GM18507 (cell line): Measurements from ENCODE around the gene SLC12A9.
"Not testable (repeated sequence)": the region's sequence is repeated elsewhere in the genome, so short reads cannot be mapped to it uniquely, and the experiment has no call there.

Experiments used
- DNase-seq: peaks from one replicate; pipeline ENCODE4 v3.0.0; 2011; ENCODE audit warnings: low read depth; ENCODE audit not compliant: insufficient read length; ENCODE audit errors: extremely low spot score
- FAIRE-seq: peaks from 2 replicates; lab custom pipeline; 2011; peaks lifted over from hg19 to GRCh38; lab: Jason Lieb, UNC

The SLC12A9 gene, protein sequence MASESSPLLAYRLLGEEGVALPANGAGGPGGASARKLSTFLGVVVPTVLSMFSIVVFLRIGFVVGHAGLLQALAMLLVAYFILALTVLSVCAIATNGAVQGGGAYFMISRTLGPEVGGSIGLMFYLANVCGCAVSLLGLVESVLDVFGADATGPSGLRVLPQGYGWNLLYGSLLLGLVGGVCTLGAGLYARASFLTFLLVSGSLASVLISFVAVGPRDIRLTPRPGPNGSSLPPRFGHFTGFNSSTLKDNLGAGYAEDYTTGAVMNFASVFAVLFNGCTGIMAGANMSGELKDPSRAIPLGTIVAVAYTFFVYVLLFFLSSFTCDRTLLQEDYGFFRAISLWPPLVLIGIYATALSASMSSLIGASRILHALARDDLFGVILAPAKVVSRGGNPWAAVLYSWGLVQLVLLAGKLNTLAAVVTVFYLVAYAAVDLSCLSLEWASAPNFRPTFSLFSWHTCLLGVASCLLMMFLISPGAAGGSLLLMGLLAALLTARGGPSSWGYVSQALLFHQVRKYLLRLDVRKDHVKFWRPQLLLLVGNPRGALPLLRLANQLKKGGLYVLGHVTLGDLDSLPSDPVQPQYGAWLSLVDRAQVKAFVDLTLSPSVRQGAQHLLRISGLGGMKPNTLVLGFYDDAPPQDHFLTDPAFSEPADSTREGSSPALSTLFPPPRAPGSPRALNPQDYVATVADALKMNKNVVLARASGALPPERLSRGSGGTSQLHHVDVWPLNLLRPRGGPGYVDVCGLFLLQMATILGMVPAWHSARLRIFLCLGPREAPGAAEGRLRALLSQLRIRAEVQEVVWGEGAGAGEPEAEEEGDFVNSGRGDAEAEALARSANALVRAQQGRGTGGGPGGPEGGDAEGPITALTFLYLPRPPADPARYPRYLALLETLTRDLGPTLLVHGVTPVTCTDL

DNA sequence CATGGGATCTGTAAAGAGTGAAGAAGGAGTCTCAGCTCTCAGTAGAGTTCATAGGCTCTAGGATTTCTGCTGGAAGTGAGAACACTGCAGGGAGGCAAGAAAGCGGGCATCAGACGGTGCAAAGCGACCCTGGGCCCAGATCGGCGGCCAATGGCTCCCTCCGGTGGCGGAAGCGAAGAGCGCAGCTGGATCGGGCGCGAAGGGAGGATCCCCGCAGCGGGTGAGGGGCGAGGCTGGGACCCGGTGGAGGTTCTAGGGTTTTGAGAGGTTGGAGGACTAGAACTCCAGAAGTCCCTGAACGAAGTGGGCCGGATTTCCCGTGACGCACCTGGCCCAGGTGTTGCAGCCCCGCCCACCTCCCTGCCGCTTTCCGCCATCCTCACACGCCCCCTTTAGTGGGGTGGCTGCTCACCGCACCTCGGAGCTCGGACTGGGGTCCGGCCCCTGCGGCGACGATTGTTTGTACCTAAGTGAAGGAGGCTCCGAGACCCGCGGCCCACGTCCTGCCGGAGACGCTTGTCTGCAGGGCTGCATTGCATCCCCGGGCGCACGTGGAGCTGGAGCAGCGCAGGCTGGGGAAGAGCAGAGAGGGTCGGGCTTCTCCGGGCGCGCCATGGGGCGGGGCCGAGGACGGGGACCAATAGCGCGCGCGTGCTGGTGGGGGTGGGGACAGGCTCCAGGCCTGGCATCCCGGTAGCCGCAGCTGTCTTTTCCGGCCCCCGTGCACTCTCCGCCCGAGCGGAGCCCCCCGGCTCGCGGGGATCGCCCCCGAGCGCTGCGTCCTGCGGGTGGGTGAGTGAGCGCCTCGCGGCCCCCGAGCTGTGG, at the start of gene SLC12A9:
TSS of gene SLC12A9 (plus strand) at position 666 of the 825 bp plus-strand sequence. CDS start 1,485 bp downstream, outside the sequence.
- peak; percentile 93 for FAIRE-seq

DNA sequence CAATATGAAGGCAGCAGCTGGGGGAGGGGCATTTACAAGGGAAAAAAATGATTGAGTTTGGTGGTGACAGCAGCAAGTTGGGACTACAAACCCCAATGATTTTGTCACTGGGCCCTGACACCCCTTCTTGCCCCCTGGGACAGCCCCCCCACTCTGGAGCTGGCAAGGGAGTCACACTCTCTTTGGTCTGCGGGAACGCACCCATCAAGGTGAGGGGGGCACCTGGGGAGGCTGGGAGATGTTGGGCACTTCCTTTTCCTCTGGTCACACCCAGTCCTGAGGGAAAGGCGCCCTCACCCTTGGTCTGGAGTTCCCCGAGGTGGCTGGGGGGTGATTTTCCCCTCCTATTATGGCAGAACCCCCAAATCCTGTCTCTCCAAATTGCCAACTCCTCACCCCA, 49.6 kb upstream of the SLC12A9 start:
- no peak for FAIRE-seq
- no peak for DNase-seq

More for the DNA sequence above, at the start of gene SLC12A9:
- peak; percentile 94 for DNase-seq

DNA sequence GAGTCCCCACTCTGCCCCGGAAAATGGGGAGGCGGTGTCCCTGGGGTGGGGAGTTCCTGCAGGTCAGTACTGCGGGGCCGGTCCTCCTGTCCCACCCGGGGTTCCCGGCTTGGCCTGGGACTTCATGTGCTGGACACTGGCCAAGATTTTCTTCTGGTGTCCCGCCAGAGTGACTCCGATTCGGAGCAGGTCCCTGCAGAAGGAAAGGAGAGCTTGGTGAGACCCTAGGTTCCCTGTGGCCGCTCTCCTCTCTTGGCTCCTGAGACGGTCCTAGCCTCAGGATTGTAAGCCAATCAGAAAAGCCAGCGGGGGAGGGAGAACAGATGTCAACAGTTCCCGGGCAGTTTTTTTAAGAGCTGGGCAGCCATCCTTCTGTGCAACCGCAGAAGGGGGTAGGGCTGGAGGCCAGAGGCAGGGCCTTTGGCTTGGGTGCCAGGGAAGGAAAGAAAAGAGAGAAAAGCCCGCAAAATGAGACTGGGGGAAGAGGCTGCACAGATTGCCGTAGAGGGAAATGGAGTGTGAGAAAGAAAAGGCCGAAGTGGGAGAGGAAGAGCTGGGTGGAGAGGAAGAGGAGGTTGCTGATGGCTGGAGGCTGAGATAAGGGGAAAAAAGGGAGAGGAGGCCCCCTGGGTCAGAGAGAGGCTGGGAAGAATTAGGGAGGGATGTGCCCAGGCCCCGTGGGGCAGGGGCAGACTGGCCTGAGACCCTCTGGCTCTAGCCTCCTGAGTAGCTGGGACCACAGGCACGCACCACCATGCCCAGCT, 48.9 kb upstream of the SLC12A9 start:
- FAIRE-seq (peak; percentile 92), DNase-seq (peak; percentile 89)

DNA sequence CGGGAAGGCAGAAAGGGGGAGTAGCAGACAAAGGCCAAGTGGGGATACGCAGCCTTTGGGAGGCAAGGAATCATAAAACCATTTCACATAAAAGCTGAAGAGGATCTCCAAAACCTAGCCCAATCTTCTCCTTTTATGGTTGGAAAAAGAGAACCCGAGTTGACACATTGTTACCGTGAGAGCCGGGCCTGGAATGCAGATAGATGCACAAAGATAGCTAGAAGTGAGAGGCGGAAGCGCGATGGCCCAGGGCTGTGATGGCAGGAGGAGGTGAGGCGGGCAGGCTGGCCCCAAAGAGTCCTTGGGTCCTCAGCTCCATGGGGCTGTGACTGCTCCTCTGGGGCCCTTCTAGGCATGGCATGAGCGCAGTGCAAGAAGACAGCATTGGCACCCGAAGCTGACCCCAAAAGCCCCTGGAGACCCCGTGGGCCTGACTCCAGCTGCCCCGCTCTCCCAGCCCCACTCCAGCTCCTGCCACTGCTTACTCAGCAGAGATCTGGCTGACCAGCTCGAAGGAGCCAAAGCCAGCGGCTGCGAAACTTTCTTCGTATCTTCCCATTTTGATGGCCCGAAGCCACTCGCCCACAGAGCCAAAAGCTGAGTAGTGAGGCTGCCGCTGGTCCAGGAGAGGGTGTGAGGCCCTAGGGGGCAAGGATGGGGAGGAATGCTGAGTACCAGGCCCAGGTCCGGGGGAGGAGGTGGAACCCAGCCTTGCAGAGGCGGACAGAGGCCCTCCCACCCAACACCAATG, 47.7 kb upstream of the SLC12A9 start:
- no peak for FAIRE-seq

DNA sequence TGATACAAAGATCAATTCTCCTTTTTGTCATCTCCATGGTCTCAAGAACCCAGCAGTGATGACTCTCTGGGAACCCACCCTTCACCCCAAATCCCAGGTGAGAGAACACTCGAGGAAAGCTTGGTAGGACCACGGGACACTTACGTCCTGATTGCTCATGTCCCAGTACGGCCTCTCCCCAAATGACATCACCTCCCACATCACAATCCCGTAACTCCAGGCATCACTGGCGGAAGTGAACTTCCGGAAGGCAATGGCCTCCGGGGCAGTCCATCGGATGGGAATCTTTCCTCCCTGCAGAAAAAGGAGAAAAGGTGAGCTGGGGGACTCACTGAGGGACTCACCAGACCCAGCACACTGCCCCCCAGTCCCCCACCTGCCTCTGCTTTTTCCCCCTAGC, 46.2 kb upstream of the SLC12A9 start:
- FAIRE-seq (no peak), DNase-seq (no peak)

More for the DNA sequence above, 47.7 kb upstream of the SLC12A9 start:
- no peak for DNase-seq

DNA sequence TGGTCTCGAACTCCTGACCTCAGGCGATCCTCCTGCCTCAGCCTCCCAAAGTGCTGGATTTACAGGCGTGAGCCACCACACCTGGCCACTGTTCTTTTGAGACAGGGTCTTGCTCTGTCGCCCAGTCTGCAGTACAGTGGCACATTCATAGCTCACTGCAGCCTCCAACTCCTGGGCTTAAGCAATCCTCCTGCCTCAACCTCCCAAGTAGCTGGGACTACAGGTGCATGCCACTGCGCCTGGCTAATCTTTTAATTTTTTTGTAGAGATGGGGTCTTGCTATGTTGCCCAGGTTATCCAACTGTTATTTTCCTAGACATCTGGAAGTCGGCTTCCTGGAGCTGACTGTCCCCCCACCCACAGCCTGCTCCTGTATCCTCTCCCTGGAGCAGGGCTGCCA, 45.6 kb upstream of the SLC12A9 start:
- DNase-seq, FAIRE-seq: not testable (repeated sequence)

DNA sequence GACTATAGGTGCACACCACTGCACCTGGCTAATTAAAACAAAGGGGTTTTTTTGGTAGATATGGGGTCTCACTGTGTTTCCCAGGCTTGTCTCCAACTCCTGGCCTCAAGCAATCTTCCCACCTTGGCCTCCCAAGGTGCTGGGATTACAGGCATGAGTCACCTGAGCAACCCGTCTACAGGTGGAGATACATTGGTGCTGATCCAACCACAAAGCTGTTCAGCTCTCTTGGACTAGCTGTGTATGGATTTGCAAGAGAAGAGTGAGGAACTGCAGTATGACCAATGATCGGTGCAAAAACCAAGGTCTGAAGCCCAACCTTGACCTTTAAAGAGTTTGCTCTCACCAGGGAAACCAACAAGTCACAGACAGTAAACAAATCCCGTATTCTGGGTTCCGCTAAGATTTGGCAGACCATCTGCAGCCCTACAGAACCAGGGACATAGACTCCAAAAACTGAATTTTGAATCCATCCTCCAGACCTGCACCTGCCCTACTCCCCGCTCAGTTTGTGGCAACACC, 44.1 kb upstream of the SLC12A9 start:
- DNase-seq (no peak), FAIRE-seq (no peak)

DNA sequence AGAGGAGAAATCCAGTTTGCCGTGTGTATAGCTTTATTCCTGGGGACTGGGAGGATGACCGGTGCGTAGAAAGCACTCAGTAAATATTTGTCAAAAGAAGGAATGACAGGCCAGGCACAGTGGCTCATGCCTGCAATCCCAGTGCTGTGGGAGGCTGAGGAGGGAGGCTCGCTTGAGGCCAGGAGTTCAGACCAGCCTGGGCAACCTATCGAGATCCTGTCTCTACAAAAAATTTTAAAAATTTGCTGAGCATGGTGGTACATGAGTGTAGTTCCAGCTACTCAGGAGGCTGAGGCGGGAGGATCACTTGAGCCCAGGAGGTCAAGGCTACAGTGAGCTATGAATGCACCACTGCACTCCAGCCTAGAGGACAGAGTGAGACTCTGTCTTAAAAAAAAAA, 41.0 kb upstream of the SLC12A9 start:
- no peak for DNase-seq
- no peak for FAIRE-seq

DNA sequence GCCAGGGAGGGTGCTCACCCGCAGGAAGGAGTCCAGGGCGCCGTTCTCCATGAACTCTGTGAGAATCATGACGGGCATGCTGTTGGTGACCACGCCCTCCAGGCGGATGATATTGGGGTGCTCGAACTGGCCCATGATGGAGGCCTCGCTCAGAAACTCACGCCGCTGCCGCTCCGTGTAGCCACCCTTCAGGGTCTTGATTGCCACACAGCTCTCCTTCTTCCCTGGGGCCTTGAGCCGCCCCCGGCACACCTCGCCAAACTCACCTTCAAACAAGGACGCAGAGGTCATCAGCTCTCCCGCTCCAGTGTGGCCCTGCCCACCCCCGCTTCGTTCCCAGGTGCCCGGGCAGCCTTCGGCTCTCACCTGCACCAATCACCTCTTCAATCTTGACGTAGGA, 39.8 kb upstream of the SLC12A9 start:
- DNase-seq: no peak
- FAIRE-seq: no peak

DNA sequence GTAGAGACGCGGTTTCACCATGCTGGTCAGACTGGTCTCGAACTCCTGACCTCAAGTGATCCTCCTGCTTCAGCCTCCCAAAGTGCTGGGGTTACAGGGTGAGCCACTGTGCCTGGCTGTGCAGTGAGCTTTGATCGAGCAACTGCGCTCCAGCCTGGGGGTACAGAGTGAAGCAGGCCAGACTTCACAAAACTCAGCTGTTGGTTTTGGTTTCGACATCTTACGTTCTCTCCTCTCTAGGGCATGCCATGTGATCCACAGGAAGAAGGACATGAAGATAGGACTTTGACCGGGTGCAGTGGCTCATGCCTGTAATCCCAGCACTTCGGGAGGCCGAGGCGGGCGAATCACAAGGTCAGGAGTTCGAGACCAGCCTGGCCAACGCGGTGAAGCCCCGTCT, 36.0 kb upstream of the SLC12A9 start:
- not testable (repeated sequence) for FAIRE-seq, DNase-seq

DNA sequence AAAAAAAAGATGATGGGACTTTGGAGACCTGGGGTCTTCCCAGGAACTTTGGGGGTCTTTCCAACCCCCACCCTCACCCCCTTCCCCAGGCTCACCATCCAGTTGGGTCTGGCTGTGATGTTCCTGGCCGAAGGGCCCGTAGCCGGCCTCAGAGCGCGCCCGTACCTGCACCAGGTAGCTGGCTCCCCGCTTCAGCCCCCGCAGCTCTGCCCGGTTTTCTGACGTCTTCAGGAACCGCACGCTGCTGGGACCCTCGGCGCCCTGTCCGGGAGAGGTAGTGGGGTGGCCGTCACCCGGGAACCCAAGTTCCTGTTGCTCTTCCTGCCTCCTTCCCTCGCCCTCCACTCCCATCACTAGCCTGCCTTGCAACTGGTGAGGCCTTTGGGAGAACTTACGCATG, 35.4 kb upstream of the SLC12A9 start:
- DNase-seq (no peak), FAIRE-seq (no peak)

DNA sequence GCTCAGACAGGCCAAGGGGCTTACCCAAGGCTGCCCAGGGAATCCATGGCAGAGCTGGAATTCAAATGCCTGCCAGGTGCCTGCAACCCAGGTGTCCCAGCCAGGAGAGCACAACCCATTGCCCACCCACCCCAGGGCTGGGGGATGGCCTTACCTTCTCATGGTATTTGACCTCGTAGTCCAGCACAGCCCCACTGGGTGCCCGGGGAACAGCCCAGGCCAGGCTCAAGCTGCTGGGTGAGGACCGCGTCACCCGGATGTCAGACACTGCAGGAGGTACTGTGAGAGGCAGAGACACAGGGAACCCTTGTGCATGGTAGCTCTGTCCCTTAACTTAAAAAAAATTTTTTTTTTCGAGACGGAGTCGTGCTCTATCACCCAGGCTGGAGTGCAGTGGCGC, 34.1 kb upstream of the SLC12A9 start:
- DNase-seq: no peak
- no peak for FAIRE-seq

DNA sequence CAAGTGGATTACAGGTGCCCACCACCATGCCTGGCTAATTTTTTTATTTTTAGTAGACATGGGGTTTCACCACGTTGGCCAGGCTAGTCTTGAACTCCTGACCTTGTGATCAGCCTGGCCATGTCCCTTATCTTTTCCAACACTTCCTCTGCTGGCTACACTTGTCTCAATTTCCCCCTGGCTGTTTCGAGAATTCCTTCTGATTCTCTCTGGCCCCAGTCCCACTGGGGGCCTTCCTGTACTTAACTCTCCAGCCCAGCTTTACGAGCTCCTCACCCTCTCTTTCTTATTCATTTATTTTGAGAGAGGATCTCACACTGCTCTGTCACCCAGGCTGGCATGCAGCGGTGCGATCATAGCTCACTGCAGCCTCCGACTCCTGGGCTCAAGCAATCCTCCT, 33.7 kb upstream of the SLC12A9 start:
- no peak for FAIRE-seq
- no peak for DNase-seq

DNA sequence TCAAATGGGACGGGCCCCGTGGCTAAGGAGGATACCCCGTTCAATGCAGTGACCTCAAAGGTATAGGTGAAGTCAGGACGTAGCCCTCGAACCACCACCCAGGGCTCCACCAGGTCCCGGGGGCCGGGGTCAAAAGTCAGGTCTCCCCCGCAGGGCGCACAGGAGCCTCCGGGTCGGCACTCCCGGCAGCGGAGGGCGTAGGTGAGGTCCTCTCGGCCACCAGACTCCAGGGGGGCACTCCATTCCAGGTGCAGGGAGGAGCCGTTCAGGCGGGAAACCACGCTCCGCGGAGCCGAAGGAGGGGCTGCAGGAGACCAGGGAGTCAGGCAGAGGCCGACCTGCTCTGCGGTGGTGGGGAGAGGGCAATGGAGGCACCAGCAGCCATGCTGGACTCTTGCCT, 32.9 kb upstream of the SLC12A9 start:
- DNase-seq: no peak
- no peak for FAIRE-seq

DNA sequence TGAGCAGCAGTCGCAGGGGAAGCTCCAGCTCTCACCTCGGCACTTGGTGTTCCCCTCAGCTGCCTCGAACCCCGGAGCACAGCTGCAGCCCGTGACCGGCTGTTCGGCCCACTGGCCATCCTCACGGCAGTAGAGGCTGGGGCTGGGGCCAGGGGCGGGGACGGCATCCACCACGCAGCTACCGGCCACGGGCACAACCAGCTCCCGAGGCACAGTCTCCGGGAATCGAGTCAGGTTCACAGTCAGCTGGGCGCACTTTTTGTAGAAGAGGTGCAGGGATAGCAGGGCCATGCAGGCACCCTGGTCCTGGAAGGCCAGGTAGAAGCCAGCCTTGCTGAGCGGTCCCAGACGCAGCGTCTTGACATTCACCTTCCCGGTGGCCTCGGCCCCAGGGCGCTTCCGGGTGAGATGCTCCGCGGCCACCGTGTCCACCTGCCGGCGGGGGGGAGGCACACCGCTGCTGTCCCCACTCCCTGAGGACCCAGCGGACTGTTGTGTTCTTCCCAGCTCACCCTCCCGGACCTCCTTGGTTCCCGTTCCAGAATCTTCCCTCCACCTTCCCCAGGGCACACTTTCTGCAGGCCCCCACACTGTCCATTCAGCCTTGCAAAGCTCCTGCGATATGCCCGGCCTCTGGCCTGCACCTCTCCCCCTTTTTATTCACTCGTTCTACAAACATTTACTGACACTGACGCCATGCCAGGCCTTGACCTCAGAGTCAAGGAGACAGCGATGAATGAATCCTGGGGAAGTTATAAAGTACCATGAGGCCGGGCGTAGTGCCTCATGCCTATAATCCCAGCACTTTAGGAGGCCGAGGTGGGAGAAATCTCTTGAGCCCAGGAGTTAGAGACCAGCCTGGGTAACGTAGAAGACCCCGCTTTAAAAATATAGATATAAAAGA, 30.0 kb upstream of the SLC12A9 start:
- FAIRE-seq (no peak), DNase-seq (no peak)

DNA sequence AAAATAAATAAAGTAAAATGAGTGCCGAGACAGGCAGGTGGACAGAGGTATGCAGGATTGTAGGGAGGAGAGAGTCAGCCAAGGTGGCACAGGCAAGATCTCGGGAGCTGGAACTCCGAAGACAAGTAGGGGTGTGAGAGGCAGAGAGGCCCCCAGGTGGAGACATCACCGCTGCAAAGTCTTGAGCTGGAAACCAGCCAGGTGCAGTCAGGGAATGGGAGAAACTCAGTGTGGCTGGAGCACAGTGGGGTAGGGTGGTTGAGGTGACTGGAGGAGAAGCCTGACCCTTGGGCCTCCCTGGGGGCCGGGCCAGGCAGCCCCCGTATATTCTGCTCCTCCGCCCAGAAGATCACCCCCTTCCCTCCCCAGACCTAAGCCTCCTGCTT, 29.4 kb upstream of the SLC12A9 start:
- DNase-seq: no peak
- no peak for FAIRE-seq

DNA sequence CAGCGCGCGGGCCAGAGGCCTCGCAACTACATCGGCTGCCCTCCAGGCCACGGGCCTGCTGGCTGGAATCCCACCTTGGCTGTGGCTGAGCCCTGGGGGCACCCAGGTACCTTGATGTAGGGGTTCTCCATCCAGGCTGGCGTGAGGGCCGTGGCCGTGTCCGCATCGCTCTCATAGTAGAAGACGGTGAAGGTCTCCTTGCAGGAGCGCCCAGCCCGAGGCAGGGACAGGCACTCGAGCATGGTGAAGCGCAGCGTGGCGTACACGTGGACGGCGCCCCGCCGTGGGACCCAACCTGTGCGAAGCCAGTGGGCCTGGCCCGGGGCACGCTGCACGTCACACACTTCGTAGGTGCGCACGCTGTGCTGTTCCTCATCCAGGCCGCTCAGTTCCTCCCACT, 29.0 kb upstream of the SLC12A9 start:
- no peak for FAIRE-seq
- DNase-seq: no peak
